ENCODE results near the gene SEL1L2. TPM values are rescaled to one million over a fixed set of nuclear protein-coding genes. Genes with fewer than 3 reads are reported as not detected.

SEL1L2 gene
- total RNA-seq, 1 donor from 2014 or later, result not detected

DNA sequence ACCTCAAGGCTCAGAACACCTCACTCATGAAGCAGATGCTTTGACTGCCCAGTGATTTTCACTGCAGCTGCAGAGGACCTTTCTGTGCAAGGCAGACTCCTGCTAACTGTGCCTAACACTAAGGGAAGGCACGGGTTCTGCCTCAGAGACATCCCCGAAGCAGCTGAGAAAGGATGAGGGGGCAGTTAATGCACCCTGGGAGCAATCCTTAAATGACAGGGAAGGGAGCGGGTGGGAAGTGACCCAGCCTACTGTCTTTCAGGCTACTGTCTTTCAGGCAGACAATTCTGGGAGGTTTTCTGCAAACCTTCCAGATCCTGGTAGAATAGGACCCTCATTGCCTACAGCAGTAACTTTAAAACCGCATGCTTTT lies 150.3 kb downstream of the SEL1L2 start:
- intact Hi-C loops (cut with micrococcal nuclease), result no loop called here
- Mint-ChIP-seq H3K27ac (no peak overlapping the region), H3K4me1 (no peaks in the 10 kb centered on the region), H3K27me3 (no peaks in the 10 kb centered on the region), H3K9me3 (no peaks in the 10 kb centered on the region), H3K4me3 (no peak overlapping the region), H3K36me3 (ENCODE audit: low read depth) (no peaks in the 10 kb centered on the region)
- DNase-seq, result no peak

- DNase-seq, result no peak
- no peaks in the 10 kb centered on the region for H3K27me3 Mint-ChIP-seq
- no peak overlapping the region for H3K27ac Mint-ChIP-seq
- H3K36me3 Mint-ChIP-seq (ENCODE audit: low read depth), result no peaks in the 10 kb centered on the region
- no peaks in the 10 kb centered on the region for H3K4me1 Mint-ChIP-seq
- intact Hi-C loops (cut with micrococcal nuclease), result no loop called here
- H3K4me3 Mint-ChIP-seq, result no peak overlapping the region
- no peaks in the 10 kb centered on the region for H3K9me3 Mint-ChIP-seq
Observed at GRCh38 chr20:13839421-13840092, 150.9 kb downstream of the SEL1L2 start.

GRCh38 chr20:13838664-13839063 lies 151.8 kb downstream of the SEL1L2 start:
- no peak overlapping the region for H3K27ac Mint-ChIP-seq
- intact Hi-C loops (cut with micrococcal nuclease), result no loop called here
- no peaks in the 10 kb centered on the region for H3K4me1 Mint-ChIP-seq
- no peaks in the 10 kb centered on the region for H3K9me3 Mint-ChIP-seq
- no peaks in the 10 kb centered on the region for H3K36me3 Mint-ChIP-seq (ENCODE audit: low read depth)
- DNase-seq, result no peak
- no peaks in the 10 kb centered on the region for H3K27me3 Mint-ChIP-seq
- H3K4me3 Mint-ChIP-seq, result no peak overlapping the region

DNA sequence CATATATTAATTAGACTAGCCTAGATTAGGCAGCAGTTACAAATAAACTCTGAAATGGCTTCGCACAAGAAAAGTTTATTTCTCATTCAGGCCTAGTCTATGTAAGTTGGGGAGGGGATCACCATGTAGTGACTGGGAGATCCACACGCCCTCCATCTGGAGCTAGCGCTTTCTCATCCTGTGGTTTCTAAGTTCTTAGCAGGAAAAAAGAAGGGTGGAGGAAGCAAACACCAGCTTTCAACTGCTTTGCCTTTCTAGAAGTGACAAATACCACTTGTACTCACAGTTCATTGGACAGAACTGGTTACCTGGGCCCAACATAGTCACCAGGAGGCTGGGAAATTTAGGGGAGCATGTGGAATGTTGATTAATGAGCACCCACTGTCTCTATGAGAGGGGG lies 158.9 kb downstream of the SEL1L2 start:
- intact Hi-C loops (cut with micrococcal nuclease), result no loop called here
- no peaks in the 10 kb centered on the region for H3K4me1 Mint-ChIP-seq
- no peak overlapping the region for H3K27ac Mint-ChIP-seq
- H3K27me3 Mint-ChIP-seq, result peaks cover 12% of the 10 kb centered on the region
- no peaks in the 10 kb centered on the region for H3K9me3 Mint-ChIP-seq
- no peaks in the 10 kb centered on the region for H3K36me3 Mint-ChIP-seq (ENCODE audit: low read depth)
- DNase-seq, result no peak
- no peak overlapping the region for H3K4me3 Mint-ChIP-seq

DNA sequence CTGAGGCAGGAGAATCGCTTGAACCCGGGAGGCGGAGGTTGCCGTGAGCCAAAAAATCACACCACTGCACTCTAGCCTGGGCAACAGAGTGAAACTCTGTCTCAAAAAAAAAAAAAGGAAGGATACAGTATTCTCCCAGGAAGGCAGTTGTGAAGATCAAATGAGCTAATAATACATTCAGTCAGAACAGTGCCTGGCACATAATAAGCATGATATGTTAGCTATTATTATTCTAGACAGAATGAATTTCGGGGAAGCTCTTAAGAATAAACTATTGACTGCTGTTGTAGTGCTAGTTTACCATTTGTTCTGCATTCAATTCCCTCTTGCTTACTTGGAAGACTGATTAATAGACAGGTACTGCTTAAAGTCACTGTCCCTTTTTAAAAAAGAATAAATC lies 164.9 kb downstream of the SEL1L2 start:
- no peak overlapping the region for H3K27ac Mint-ChIP-seq
- no peaks in the 10 kb centered on the region for H3K36me3 Mint-ChIP-seq (ENCODE audit: low read depth)
- intact Hi-C loops (cut with micrococcal nuclease), result no loop called here

DNA sequence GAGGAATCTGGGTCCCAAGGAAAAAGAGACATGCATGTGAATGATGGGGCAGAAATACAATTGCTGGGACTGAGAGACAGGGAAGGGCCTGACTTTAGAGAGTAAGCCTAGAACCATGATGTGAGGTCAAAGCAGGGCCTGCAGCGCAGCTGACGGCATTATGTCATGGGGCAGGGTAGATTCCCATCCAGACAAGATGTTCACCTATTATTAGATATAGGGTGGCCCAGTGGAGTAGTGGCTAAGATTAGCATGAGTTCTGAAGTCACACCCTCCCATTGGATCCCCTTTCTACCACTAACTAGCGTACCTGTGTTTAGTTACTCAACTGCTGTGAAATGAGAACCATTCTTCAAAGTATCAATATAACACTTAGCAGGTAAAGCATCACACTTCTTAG lies 166.0 kb downstream of the SEL1L2 start:
- Mint-ChIP-seq H3K36me3 (ENCODE audit: low read depth) (no peaks in the 10 kb centered on the region), H3K9me3 (no peaks in the 10 kb centered on the region), H3K4me3 (no peak overlapping the region), H3K27ac (no peak overlapping the region), H3K27me3 (peaks cover 2% of the 10 kb centered on the region), H3K4me1 (no peaks in the 10 kb centered on the region)
- no peak for DNase-seq
- intact Hi-C loops (cut with micrococcal nuclease), result no loop called here

More for the DNA sequence above, 164.9 kb downstream of the SEL1L2 start:
- Mint-ChIP-seq H3K9me3 (no peaks in the 10 kb centered on the region), H3K4me3 (no peak overlapping the region), H3K27me3 (peaks cover 4% of the 10 kb centered on the region), H3K4me1 (no peaks in the 10 kb centered on the region)
- DNase-seq, result no peak

- Mint-ChIP-seq H3K9me3 (no peaks in the 10 kb centered on the region), H3K27ac (no peak overlapping the region), H3K4me1 (peaks cover 3% of the 10 kb centered on the region), H3K27me3 (no peaks in the 10 kb centered on the region), H3K36me3 (ENCODE audit: low read depth) (peaks cover 10% of the 10 kb centered on the region), H3K4me3 (no peak overlapping the region)
- no peak for DNase-seq
- intact Hi-C loops (cut with micrococcal nuclease), result no loop called here
Observed at GRCh38 chr20:13822459-13822858, 168.0 kb downstream of the SEL1L2 start.

- no peaks in the 10 kb centered on the region for H3K27me3 Mint-ChIP-seq
- no peak overlapping the region for H3K4me3 Mint-ChIP-seq
- H3K27ac Mint-ChIP-seq, result no peak overlapping the region
- H3K9me3 Mint-ChIP-seq, result no peaks in the 10 kb centered on the region
- peaks cover 4% of the 10 kb centered on the region for H3K4me1 Mint-ChIP-seq
- no peak for DNase-seq
- peaks cover 12% of the 10 kb centered on the region for H3K36me3 Mint-ChIP-seq (ENCODE audit: low read depth)
- intact Hi-C loops (cut with micrococcal nuclease), result no loop called here
Observed at GRCh38 chr20:13821876-13822275, 168.5 kb downstream of the SEL1L2 start.

DNA sequence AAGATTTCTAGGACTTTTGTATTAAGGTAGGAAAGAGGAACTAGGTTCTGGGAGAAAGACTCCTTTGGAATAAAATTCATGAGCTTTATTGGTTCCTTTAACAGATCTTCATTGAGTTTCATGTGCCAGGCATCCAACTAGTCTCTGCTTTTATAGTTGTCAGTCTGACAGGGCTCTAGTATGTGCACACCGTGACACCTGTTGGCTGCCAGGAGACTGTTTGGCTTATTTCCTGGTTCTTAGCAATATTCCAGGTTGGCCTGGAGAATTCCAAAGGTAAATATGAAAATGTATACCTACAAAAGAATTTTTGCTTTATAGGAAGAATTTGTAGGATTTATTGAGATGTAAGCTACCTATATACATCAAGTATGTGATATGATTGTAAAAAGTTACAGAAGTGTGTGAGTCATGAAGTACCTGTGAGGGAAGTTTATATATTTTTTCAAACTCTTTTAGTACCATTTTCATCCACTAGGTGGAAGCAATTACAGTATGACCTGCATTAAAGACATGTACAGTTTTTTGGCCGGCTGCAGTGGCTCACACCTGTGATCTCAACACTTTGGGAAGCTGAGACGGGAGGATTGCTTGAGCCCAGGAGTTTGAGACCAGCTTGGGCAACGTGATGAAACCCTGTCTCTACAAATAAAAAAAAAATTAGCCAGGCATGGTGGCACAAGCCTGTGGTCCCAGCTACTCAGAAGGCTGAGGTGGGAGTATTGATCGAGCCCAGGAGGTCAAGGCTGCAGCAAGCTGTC lies 170.3 kb downstream of the SEL1L2 start:
- H3K4me3 Mint-ChIP-seq, result no peak overlapping the region
- intact Hi-C loops (cut with micrococcal nuclease), result loop anchor here (1.0 kb wide), 1 partner anchor 235 kb away; no protein-coding TSS in a partner anchor
- H3K9me3 Mint-ChIP-seq, result no peaks in the 10 kb centered on the region
- H3K27me3 Mint-ChIP-seq, result no peaks in the 10 kb centered on the region
- peaks cover 14% of the 10 kb centered on the region for H3K4me1 Mint-ChIP-seq
- H3K27ac Mint-ChIP-seq, result no peak overlapping the region
- peaks cover 25% of the 10 kb centered on the region for H3K36me3 Mint-ChIP-seq (ENCODE audit: low read depth)
- peak; percentile 61 for DNase-seq

DNA sequence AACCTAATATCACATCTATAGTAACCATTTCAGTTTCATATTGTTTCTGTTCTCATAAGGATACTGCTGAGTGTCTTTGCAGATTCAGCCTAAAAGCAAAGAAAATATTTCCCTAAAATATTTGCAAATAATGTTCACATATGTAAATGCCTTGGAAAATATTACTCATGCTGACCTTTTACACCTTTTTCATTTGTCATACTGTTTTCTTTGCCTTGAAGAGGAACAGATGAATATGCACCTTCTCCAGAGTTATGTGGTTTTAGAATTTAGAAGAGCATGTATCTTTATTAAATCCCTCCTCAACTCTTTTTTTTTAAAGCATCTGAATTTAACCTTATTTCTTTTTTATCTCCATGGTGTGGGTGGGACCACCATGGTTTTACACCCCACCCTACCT lies 173.1 kb downstream of the SEL1L2 start:
- intact Hi-C loops (cut with micrococcal nuclease), result loop anchor here (1.0 kb wide), 1 partner anchor 32 kb away; the partner anchor contains the start of gene NDUFAF5
- peaks cover 14% of the 10 kb centered on the region for H3K4me1 Mint-ChIP-seq
- H3K4me3 Mint-ChIP-seq, result no peak overlapping the region
- H3K27me3 Mint-ChIP-seq, result no peaks in the 10 kb centered on the region
- H3K27ac Mint-ChIP-seq, result peak overlapping the region; percentile 83
- DNase-seq, result no peak
- H3K36me3 Mint-ChIP-seq (ENCODE audit: low read depth), result peaks cover 37% of the 10 kb centered on the region
- H3K9me3 Mint-ChIP-seq, result no peaks in the 10 kb centered on the region

DNA sequence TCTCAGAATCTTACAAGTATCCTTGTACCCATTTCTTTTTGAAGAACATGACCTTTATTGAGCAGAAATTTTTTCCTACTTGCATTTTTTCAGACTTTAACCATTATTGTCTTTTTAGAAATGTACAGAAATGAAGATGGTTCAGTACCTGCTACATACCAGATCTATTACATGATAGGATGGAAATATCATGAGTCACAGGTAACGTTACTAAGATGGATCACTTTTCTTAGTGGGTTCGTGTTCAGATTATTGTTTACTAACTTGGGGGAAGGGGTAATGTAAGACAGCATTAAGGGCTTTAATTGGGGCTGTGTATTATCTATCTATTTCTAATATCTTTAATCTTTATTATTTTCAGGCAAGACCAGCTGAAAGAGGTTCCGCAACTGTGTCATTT lies 173.7 kb downstream of the SEL1L2 start:
- no peak for DNase-seq
- Mint-ChIP-seq H3K27me3 (no peaks in the 10 kb centered on the region), H3K36me3 (ENCODE audit: low read depth) (peaks cover 37% of the 10 kb centered on the region), H3K4me3 (no peak overlapping the region), H3K4me1 (peaks cover 17% of the 10 kb centered on the region), H3K9me3 (no peaks in the 10 kb centered on the region), H3K27ac (peak overlapping the region; percentile 78)
- intact Hi-C loops (cut with micrococcal nuclease), result loop anchor here (1.0 kb wide), 1 partner anchor 31 kb away; the partner anchor contains the start of gene NDUFAF5

DNA sequence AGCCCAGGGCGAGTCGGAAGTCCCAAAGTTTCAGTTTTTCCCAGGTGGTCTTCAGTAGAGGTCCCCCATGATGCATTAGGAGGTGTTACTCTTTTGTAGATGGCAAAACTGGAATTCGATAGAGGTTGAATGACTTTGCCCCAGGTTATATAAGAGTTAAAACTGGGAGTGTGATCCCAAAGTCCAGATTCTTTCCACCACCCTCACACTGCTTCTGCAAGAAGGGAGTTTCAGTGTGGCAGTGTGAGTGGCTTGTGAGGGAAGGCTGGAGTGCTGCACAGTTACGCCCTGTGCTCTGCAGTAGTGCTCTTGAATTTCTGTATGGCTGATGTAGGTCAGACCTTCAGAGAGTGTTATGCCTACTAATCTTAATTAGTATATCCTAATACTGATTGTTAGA lies 175.7 kb downstream of the SEL1L2 start:
- intact Hi-C loops (cut with micrococcal nuclease), result no loop called here
- Mint-ChIP-seq H3K4me3 (no peak overlapping the region), H3K4me1 (peaks cover 17% of the 10 kb centered on the region), H3K27ac (no peak overlapping the region), H3K27me3 (no peaks in the 10 kb centered on the region), H3K9me3 (no peaks in the 10 kb centered on the region), H3K36me3 (ENCODE audit: low read depth) (peaks cover 37% of the 10 kb centered on the region)
- DNase-seq, result no peak

DNA sequence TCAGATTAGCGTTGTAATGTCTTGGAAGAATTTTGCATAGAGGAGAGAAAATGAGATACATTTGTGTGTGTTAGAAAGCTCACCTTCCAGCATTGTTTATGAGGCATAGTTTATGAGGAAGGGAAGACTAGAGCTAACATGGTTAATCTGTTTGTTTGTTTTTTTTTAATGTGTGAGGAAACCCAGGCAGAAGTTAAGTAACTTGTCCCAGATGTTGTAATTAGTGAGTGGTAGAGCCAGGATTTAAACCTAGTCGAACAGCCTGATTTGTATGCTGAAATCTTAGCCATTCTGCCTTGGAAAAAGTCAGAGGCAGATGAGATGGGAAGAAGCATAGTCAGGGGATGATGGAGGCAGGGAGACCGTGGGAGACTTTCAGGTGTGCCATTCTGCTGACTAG lies 176.5 kb downstream of the SEL1L2 start:
- no peaks in the 10 kb centered on the region for H3K27me3 Mint-ChIP-seq
- H3K9me3 Mint-ChIP-seq, result no peaks in the 10 kb centered on the region
- H3K27ac Mint-ChIP-seq, result no peak overlapping the region
- H3K4me3 Mint-ChIP-seq, result no peak overlapping the region
- H3K4me1 Mint-ChIP-seq, result peaks cover 17% of the 10 kb centered on the region
- DNase-seq, result no peak
- intact Hi-C loops (cut with micrococcal nuclease), result no loop called here
- H3K36me3 Mint-ChIP-seq (ENCODE audit: low read depth), result peaks cover 37% of the 10 kb centered on the region

GRCh38 chr20:13810446-13810845 lies 180.0 kb downstream of the SEL1L2 start:
- intact Hi-C loops (cut with micrococcal nuclease), result no loop called here
- peaks cover 3% of the 10 kb centered on the region for H3K4me1 Mint-ChIP-seq
- H3K27ac Mint-ChIP-seq, result no peak overlapping the region
- no peak overlapping the region for H3K4me3 Mint-ChIP-seq
- no peak for DNase-seq
- H3K9me3 Mint-ChIP-seq, result no peaks in the 10 kb centered on the region
- peaks cover 23% of the 10 kb centered on the region for H3K36me3 Mint-ChIP-seq (ENCODE audit: low read depth)
- H3K27me3 Mint-ChIP-seq, result no peaks in the 10 kb centered on the region
